Stomach (tissue), 9 donors: Measurements from ENCODE around the gene RTL10. TPM values are rescaled to one million over a fixed set of nuclear protein-coding genes. Genes with fewer than 3 reads are reported as not detected.

Experiments used
- DNase-seq, 2 donors: peaks; one replicate each; pipeline versions ENCODE4 v3.0.0 to v3.0.0-alpha.2; 2013 to 2019
- H3K27ac ChIP-seq, 5 donors: fragments of 200-600 bp in 4 of 5; sonication (generic) in 4 of 5; one replicate each; pipeline ENCODE4 v1.5.1; 2013 to 2019; ENCODE audit warnings: mild to moderate bottlenecking in 1 of 5, moderate library complexity in 1 of 5
- H3K27me3 ChIP-seq, 3 donors: fragments of 200-600 bp; sonication (generic); one replicate each; pipeline ENCODE4 v1.5.1; 2017 to 2019; ENCODE audit warnings: mixed run types in 1 of 3
- H3K36me3 ChIP-seq, 4 donors: fragments of 200-600 bp; sonication (generic); 1 replicate in 3 of 4; 2 replicates in 1 of 4; pipeline ENCODE4 v1.5.1; 2016 to 2019
- H3K4me1 ChIP-seq, 4 donors: fragments of 200-600 bp; sonication (generic); one replicate each; pipeline ENCODE4 v1.5.1; 2016 to 2019
- H3K4me3 ChIP-seq, 4 donors: fragments of 200-600 bp; sonication (generic) in 3 of 4; one replicate each; pipeline ENCODE4 v1.5.1; 2016 to 2019; ENCODE audit warnings: mild to moderate bottlenecking in 1 of 4
- H3K9me3 ChIP-seq, 4 donors: fragments of 200-600 bp; sonication (generic); one replicate each; pipeline ENCODE4 v1.5.1; 2016 to 2019
- EP300 ChIP-seq: sonication (generic); formaldehyde crosslinking; IDR thresholded peaks from one replicate; pipeline ENCODE4 v1.6.1; 2017; ENCODE audit warnings: antibody characterized with exemption
- POLR2A ChIP-seq, 4 donors: fragments of 450-650 bp; IDR thresholded peaks; one replicate each; pipeline ENCODE4 v1.6.1; 2016; ENCODE audit warnings: antibody characterized with exemption in 4 of 4, control low read depth in 2 of 4, mild to moderate bottlenecking in 1 of 4, moderate library complexity in 1 of 4
- POLR2AphosphoS5 ChIP-seq, 3 donors: sonication (generic); formaldehyde crosslinking; IDR thresholded peaks; one replicate each; pipeline ENCODE4 v1.6.1; 2016; ENCODE audit warnings: antibody characterized with exemption in 3 of 3
- WGBS, 5 donors: extraction: QIAGEN DNeasy Blood & Tissue Kit in 3 of 5; methylation state at CpG; one replicate each; pipeline versions ENCODE4 v1.1.5 to v1.1.7; 2013 to 2018; 5-methylcytosine and 5-hydroxymethylcytosine counted together
- intact Hi-C: fragments of 100-400 bp; cut with DNase I; formaldehyde crosslinking; loops from one replicate; pipeline ENCODE4 v1.15.1; 2023; ENCODE audit warnings: low total_unique reads
- polyA plus RNA-seq, 3 donors: library from polyadenylated mRNA; stranded (reverse); fragments of 200-250 nt; gene quantifications; one replicate each; pipeline ENCODE4 v1.2.3, GENCODE V29; 2013
- total RNA-seq, 5 donors: library from RNA; depleted of rRNA; stranded (reverse); fragments of >200 nt; gene quantifications; one replicate each; pipeline versions ENCODE4 v1.1.0 to v1.2.3, GENCODE V29; 2014 to 2016
- TF ChIP-seq, protein P1 (sequence below), 7 experiments: fragments of 450-650 bp in 4 of 7; fragments of 200-600 bp in 3 of 7; sonication (generic) in 3 of 7; IDR thresholded peaks; one replicate each; pipeline ENCODE4 v1.5.1; 2016 to 2019; ENCODE audit warnings: antibody characterized with exemption in 7 of 7, control low read depth in 2 of 7, mild to moderate bottlenecking in 1 of 7
- donor health status: healthy with polysubstance abuse.
- donor health status: Bipolar disorder and iron deficiency.
- donor health status: healthy.

Gene RTL10
- total and polyA plus RNA-seq, 8 donors: 1.7 to 28.1 (median 8.4) TPM

DNA sequence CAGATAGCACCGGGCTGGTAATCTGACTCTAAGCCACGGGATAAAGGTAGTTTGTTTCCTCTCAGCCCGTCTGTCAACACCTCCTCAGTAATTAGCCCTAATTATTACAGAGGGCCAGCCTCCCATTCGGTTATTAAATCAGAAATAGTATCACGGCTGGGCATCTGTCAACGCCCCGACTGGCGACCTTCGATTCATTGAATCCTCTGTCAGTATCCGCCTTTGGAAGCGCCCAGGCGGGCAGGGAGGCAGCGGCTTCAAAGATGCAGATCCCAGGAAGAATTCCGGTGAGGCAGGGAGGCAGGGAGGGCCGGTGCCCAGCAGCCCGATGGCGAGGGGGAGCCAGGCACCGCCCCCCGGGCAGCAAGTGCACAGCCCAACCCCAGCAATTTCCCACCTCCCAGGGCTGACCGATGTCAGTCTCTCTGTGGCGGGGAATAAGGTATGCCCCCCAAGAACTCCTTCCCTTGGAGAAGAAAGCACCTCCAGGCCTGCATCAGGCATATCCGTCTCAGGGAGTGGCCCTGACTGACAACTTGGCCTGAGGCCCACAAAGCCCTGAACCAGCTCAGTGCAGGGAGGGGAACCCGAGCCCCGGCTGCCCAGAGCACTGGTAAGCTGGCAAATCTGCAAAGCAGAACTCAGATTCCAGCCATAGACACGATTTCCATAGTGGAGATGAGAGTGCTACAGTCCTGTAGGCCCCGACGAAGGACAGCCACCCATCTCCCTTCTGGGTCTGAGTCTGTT lies 11.4 kb downstream of the RTL10 start:
- no peak overlapping the region for H3K4me3 ChIP-seq
- H3K4me1 ChIP-seq: peaks cover 19 to 33% (median 27%) of the 10 kb centered on the region in 4 donors
- 43 to 75% (median 57%) methylated on average over 21 to 27 of the region's 27 CpGs for WGBS, 5 donors
- intact Hi-C loops: no loop called here
- peaks cover 0 to 9% (median 0%) of the 10 kb centered on the region in 4 donors for H3K36me3 ChIP-seq
- H3K27ac ChIP-seq: peak overlapping the region in 4 of 5 donors; percentile 24 to 66 (median 53)
- no peak for TF ChIP-seq POLR2A (IDR thresholded peaks at IDR 0.05)
- TF ChIP-seq EP300: no peak
- TF ChIP-seq, protein P1, sequence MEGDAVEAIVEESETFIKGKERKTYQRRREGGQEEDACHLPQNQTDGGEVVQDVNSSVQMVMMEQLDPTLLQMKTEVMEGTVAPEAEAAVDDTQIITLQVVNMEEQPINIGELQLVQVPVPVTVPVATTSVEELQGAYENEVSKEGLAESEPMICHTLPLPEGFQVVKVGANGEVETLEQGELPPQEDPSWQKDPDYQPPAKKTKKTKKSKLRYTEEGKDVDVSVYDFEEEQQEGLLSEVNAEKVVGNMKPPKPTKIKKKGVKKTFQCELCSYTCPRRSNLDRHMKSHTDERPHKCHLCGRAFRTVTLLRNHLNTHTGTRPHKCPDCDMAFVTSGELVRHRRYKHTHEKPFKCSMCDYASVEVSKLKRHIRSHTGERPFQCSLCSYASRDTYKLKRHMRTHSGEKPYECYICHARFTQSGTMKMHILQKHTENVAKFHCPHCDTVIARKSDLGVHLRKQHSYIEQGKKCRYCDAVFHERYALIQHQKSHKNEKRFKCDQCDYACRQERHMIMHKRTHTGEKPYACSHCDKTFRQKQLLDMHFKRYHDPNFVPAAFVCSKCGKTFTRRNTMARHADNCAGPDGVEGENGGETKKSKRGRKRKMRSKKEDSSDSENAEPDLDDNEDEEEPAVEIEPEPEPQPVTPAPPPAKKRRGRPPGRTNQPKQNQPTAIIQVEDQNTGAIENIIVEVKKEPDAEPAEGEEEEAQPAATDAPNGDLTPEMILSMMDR (IDR thresholded peaks at IDR 0.05): no peak
- no peak for TF ChIP-seq POLR2AphosphoS5 (IDR thresholded peaks at IDR 0.05)
- peak; percentile 48 to 67 for DNase-seq
- H3K27me3 ChIP-seq: no peaks in the 10 kb centered on the region
- H3K9me3 ChIP-seq: no peaks in the 10 kb centered on the region

DNA sequence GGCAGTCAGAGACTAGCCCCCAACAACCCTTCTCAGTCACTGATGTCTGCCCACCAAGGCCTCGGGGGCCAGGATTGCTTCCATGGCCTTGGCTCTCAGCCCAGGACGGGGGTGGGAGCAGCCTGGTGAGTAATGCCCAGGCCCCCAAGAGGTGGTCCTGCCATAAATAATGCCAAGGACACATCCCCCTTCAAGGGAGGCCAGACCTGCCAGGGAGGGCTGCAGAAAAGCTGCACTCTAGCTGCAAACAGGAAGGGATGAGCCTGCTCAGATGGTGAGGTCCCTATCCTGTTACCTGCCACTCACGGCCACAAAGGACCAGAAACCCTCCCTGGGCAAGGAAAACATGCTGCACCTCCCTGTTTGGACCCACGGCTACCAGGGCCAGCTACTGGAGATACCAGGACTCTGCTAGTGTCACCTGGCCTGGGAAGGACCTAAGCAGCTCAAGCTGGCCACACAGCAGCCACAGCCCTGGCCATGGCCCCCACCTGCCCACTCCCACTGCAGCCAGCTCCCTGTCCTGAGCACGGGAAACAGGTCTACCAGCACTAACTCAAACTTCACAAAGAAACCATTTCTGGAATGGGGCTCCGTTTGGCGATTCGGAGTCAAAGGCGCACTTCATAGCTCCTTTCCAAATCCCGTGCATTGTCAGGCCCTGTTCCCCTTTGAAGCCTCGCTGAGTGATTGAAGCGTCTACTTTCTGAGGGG lies 12.1 kb downstream of the RTL10 start:
- TF ChIP-seq POLR2AphosphoS5 (IDR thresholded peaks at IDR 0.05): no peak
- no peak for TF ChIP-seq POLR2A (IDR thresholded peaks at IDR 0.05)
- no peak for TF ChIP-seq EP300
- TF ChIP-seq, protein P1 (IDR thresholded peaks at IDR 0.05): no peak
- Histone ChIP-seq H3K27ac (no peak overlapping the region), H3K4me3 (no peak overlapping the region), H3K27me3 (no peaks in the 10 kb centered on the region), H3K9me3 (no peaks in the 10 kb centered on the region), H3K4me1 (peaks cover 15 to 29% (median 25%) of the 10 kb centered on the region in 4 donors), H3K36me3 (peaks cover 0 to 9% (median 0%) of the 10 kb centered on the region in 4 donors)
- no peak for DNase-seq
- intact Hi-C loops: no loop called here
- WGBS, 5 donors: 85 to 94% (median 89%) methylated on average over 9 to 12 of the region's 12 CpGs

DNA sequence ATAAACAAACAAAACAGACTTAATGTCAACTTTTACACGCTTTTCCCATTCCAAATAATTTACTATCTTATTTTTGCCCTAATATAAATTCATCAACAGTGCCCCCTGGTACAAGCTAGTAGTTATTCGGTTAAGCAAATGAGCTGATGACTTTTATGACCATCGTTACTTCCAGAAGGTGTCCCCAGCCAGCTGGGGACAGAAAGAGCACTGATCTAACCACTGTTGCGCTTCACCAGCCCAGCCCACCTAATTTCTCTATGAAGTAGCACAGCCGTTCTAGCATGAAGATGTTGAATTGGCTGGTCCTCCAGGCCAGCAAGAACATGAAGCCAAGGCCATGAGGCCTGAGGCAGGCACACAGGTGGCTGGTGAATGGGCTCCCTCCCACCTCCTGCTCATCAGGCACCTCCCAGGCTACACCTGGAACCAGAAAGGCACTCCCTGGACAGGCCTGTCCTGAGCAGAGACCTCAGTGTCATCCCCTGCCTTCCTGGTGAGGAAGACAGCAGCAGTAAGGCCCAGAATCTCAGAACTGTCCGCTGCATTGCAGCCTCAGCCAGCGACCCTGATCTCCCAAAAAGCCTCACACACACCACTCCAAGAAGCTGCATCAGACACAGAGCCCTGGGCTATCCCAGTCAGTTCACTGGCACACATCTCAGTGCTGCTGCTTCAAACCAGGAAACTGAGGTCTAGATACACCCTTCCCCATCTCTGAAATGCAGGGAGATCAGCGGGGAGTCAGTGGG lies 12.9 kb downstream of the RTL10 start:
- TF ChIP-seq POLR2AphosphoS5 (IDR thresholded peaks at IDR 0.05) (no peak), POLR2A (IDR thresholded peaks at IDR 0.05) (no peak), EP300 (no peak)
- TF ChIP-seq, protein P1 (IDR thresholded peaks at IDR 0.05): no peak
- H3K9me3 ChIP-seq: no peaks in the 10 kb centered on the region
- peaks cover 0 to 2% (median 0%) of the 10 kb centered on the region in 4 donors for H3K36me3 ChIP-seq
- no peak for DNase-seq
- H3K4me1 ChIP-seq: peaks cover 15 to 29% (median 25%) of the 10 kb centered on the region in 4 donors
- intact Hi-C loops: no loop called here
- H3K27ac ChIP-seq: no peak overlapping the region
- WGBS, 5 donors: 84 to 92% (median 87%) methylated on average over 7 to 8 of the region's 8 CpGs
- H3K4me3 ChIP-seq: no peak overlapping the region
- no peaks in the 10 kb centered on the region for H3K27me3 ChIP-seq
